Natural killer cell treated with Interleukin-12 subunit alpha and Interleukin-12 subunit beta and Interleukin-15 and Interleukin-18, amount 100 ng/mL, for 72 hours (primary cell): ENCODE data around the gene CDK14. TPM values are rescaled to one million over a fixed set of nuclear protein-coding genes. Genes with fewer than 3 reads are reported as not detected.
"Not testable (repeated sequence)": the region's sequence is repeated elsewhere in the genome, so short reads cannot be mapped to it uniquely, and the experiment has no call there.

ENCODE experiments used
- ATAC-seq, 2 donors: fragments of 150-1000 bp; cut with Tn5 transposase in 1 of 2; sonication (Bioruptor Pico), chemical (Tn5 transposase) in 1 of 2; 2 replicates each; pipeline ENCODE4 v1.10.0; 2021
- DNase-seq: peaks from one replicate; pipeline ENCODE4 v3.0.0; 2022; ENCODE audit warnings: low spot score
- H3K27ac Mint-ChIP-seq, 2 donors: 1 replicate in 1 of 2; 2 replicates in 1 of 2; pipeline ENCODE4 v1.8.0; 2022; ENCODE audit warnings: mixed read lengths in 2 of 2, mild to moderate bottlenecking in 1 of 2, moderate library complexity in 1 of 2
- H3K27me3 Mint-ChIP-seq, 2 donors: 1 replicate in 1 of 2; 2 replicates in 1 of 2; pipeline ENCODE4 v1.8.0; 2022; ENCODE audit warnings: mixed read lengths in 2 of 2
- H3K36me3 Mint-ChIP-seq: one replicate; pipeline ENCODE4 v1.8.0; 2022; ENCODE audit warnings: mixed read lengths
- H3K4me1 Mint-ChIP-seq, 2 donors: 1 replicate in 1 of 2; 2 replicates in 1 of 2; pipeline ENCODE4 v1.8.0; 2022; ENCODE audit warnings: low read depth in 2 of 2, mixed read lengths in 2 of 2, mild to moderate bottlenecking in 1 of 2
- H3K4me3 Mint-ChIP-seq: one replicate; pipeline ENCODE4 v1.8.0; 2022; ENCODE audit warnings: mixed read lengths
- H3K9me3 Mint-ChIP-seq: 2 replicates; pipeline ENCODE4 v1.8.0; 2022; ENCODE audit warnings: mixed read lengths
- total RNA-seq, 2 donors: library from RNA; stranded (reverse); gene quantifications; one replicate each; pipeline ENCODE4 v1.2.3, GENCODE V29; 2022

Gene CDK14
- total RNA-seq, 2 donors from 2014 or later: 0.76 to 2.8 TPM

- H3K4me3 Mint-ChIP-seq: no peak overlapping the region
These were observed 162.9 kb downstream of the CDK14 start for GRCh38 chr7:90758933-90759562.

GRCh38 chr7:90759710-90760109, 163.6 kb downstream of the CDK14 start:
- H3K4me1 Mint-ChIP-seq: no peaks in the 10 kb centered on the region
- no peak overlapping the region for H3K27ac Mint-ChIP-seq
- H3K27me3 Mint-ChIP-seq: no peaks in the 10 kb centered on the region
- no peak overlapping the region for H3K4me3 Mint-ChIP-seq
- H3K9me3 Mint-ChIP-seq: peaks cover 13% of the 10 kb centered on the region
- DNase-seq (no peak), ATAC-seq (no peak)
- no peaks in the 10 kb centered on the region for H3K36me3 Mint-ChIP-seq

More at GRCh38 chr7:90758933-90759562, 162.9 kb downstream of the CDK14 start:
- no peaks in the 10 kb centered on the region for H3K4me1 Mint-ChIP-seq
- no peaks in the 10 kb centered on the region for H3K36me3 Mint-ChIP-seq
- DNase-seq (no peak), ATAC-seq (no peak)
- H3K9me3 Mint-ChIP-seq: peaks cover 12% of the 10 kb centered on the region
- no peak overlapping the region for H3K27ac Mint-ChIP-seq
- no peaks in the 10 kb centered on the region for H3K27me3 Mint-ChIP-seq

- H3K36me3 Mint-ChIP-seq: no peaks in the 10 kb centered on the region
- ATAC-seq (no peak), DNase-seq (no peak)
- peaks cover 13% of the 10 kb centered on the region for H3K9me3 Mint-ChIP-seq
- no peaks in the 10 kb centered on the region for H3K4me1 Mint-ChIP-seq
- no peak overlapping the region for H3K4me3 Mint-ChIP-seq
- H3K27me3 Mint-ChIP-seq: no peaks in the 10 kb centered on the region
- H3K27ac Mint-ChIP-seq: no peak overlapping the region
These were observed 164.8 kb downstream of the CDK14 start for GRCh38 chr7:90760892-90761291.

- DNase-seq (no peak), ATAC-seq (no peak)
- H3K36me3 Mint-ChIP-seq: no peaks in the 10 kb centered on the region
- no peaks in the 10 kb centered on the region for H3K27me3 Mint-ChIP-seq
- peaks cover 13% of the 10 kb centered on the region for H3K9me3 Mint-ChIP-seq
- H3K4me1 Mint-ChIP-seq: no peaks in the 10 kb centered on the region
- no peak overlapping the region for H3K27ac Mint-ChIP-seq
- no peak overlapping the region for H3K4me3 Mint-ChIP-seq
These were observed 165.5 kb downstream of the CDK14 start for GRCh38 chr7:90761584-90761983.

- DNase-seq (no peak), ATAC-seq (no peak)
- H3K4me1 Mint-ChIP-seq: no peaks in the 10 kb centered on the region
- H3K27me3 Mint-ChIP-seq: no peaks in the 10 kb centered on the region
- H3K27ac Mint-ChIP-seq: no peak overlapping the region
- H3K4me3 Mint-ChIP-seq: no peak overlapping the region
- no peaks in the 10 kb centered on the region for H3K36me3 Mint-ChIP-seq
- H3K9me3 Mint-ChIP-seq: peaks cover 16% of the 10 kb centered on the region
These were observed 167.0 kb downstream of the CDK14 start for GRCh38 chr7:90763108-90763507.

GRCh38 chr7:90764848-90765570, 168.9 kb downstream of the CDK14 start:
- H3K27ac Mint-ChIP-seq: no peak overlapping the region
- H3K9me3 Mint-ChIP-seq: peaks cover 12% of the 10 kb centered on the region
- H3K4me3 Mint-ChIP-seq: no peak overlapping the region
- no peaks in the 10 kb centered on the region for H3K36me3 Mint-ChIP-seq
- no peaks in the 10 kb centered on the region for H3K27me3 Mint-ChIP-seq
- ATAC-seq (no peak), DNase-seq (no peak)
- H3K4me1 Mint-ChIP-seq: no peaks in the 10 kb centered on the region

GRCh38 chr7:90766814-90767564, 170.9 kb downstream of the CDK14 start:
- no peak overlapping the region for H3K4me3 Mint-ChIP-seq
- H3K9me3 Mint-ChIP-seq: peaks cover 12% of the 10 kb centered on the region
- DNase-seq: no peak
- H3K27me3 Mint-ChIP-seq: no peaks in the 10 kb centered on the region
- H3K27ac Mint-ChIP-seq: no peak overlapping the region
- no peaks in the 10 kb centered on the region for H3K36me3 Mint-ChIP-seq
- H3K4me1 Mint-ChIP-seq: no peaks in the 10 kb centered on the region
- no peak for ATAC-seq

- H3K9me3 Mint-ChIP-seq: peaks cover 13% of the 10 kb centered on the region
- no peaks in the 10 kb centered on the region for H3K4me1 Mint-ChIP-seq
- H3K27ac Mint-ChIP-seq: no peak overlapping the region
- no peak overlapping the region for H3K4me3 Mint-ChIP-seq
- ATAC-seq (no peak), DNase-seq (no peak)
- H3K27me3 Mint-ChIP-seq: no peaks in the 10 kb centered on the region
- no peaks in the 10 kb centered on the region for H3K36me3 Mint-ChIP-seq
These were observed 172.2 kb downstream of the CDK14 start for GRCh38 chr7:90768301-90768700.

- no peaks in the 10 kb centered on the region for H3K27me3 Mint-ChIP-seq
- no peaks in the 10 kb centered on the region for H3K4me1 Mint-ChIP-seq
- no peak for ATAC-seq
- H3K27ac Mint-ChIP-seq: no peak overlapping the region
- no peak for DNase-seq
- no peak overlapping the region for H3K4me3 Mint-ChIP-seq
- H3K36me3 Mint-ChIP-seq: no peaks in the 10 kb centered on the region
- peaks cover 13% of the 10 kb centered on the region for H3K9me3 Mint-ChIP-seq
These were observed 172.9 kb downstream of the CDK14 start for GRCh38 chr7:90769036-90769435.

- ATAC-seq, H3K4me3 Mint-ChIP-seq, H3K27ac Mint-ChIP-seq, H3K36me3 Mint-ChIP-seq, DNase-seq, H3K4me1 Mint-ChIP-seq, H3K9me3 Mint-ChIP-seq, H3K27me3 Mint-ChIP-seq: not testable (repeated sequence)
These were observed 173.4 kb downstream of the CDK14 start for GRCh38 chr7:90769566-90769965.

- ATAC-seq (no peak), DNase-seq (no peak)
- Mint-ChIP-seq H3K9me3 (peaks cover 10% of the 10 kb centered on the region), H3K4me3 (no peak overlapping the region), H3K27me3 (no peaks in the 10 kb centered on the region), H3K27ac (no peak overlapping the region), H3K4me1 (no peaks in the 10 kb centered on the region), H3K36me3 (no peaks in the 10 kb centered on the region)
These were observed 175.2 kb downstream of the CDK14 start for GRCh38 chr7:90771281-90771680.

- H3K4me1 Mint-ChIP-seq: no peaks in the 10 kb centered on the region
- ATAC-seq (no peak), DNase-seq (no peak)
- H3K27me3 Mint-ChIP-seq: no peaks in the 10 kb centered on the region
- H3K27ac Mint-ChIP-seq: no peak overlapping the region
- peaks cover 7% of the 10 kb centered on the region for H3K9me3 Mint-ChIP-seq
- H3K36me3 Mint-ChIP-seq: no peaks in the 10 kb centered on the region
- H3K4me3 Mint-ChIP-seq: no peak overlapping the region
These were observed 176.3 kb downstream of the CDK14 start for GRCh38 chr7:90772410-90772809.

GRCh38 chr7:90773269-90773668, 177.1 kb downstream of the CDK14 start:
- Mint-ChIP-seq H3K4me3 (no peak overlapping the region), H3K27ac (no peak overlapping the region), H3K4me1 (no peaks in the 10 kb centered on the region), H3K9me3 (peaks cover 7% of the 10 kb centered on the region), H3K36me3 (no peaks in the 10 kb centered on the region), H3K27me3 (no peaks in the 10 kb centered on the region)
- ATAC-seq (no peak), DNase-seq (no peak)

- Mint-ChIP-seq H3K27ac (no peak overlapping the region), H3K36me3 (no peaks in the 10 kb centered on the region), H3K9me3 (peaks cover 7% of the 10 kb centered on the region), H3K4me1 (no peaks in the 10 kb centered on the region), H3K27me3 (no peaks in the 10 kb centered on the region), H3K4me3 (no peak overlapping the region)
- ATAC-seq (no peak), DNase-seq (no peak)
These were observed 178.6 kb downstream of the CDK14 start for GRCh38 chr7:90774706-90775105.
